Measurements from ENCODE around the gene INHA.

- TF ChIP-seq ZNF70 (CRISPR knock-in tag; IDR thresholded peaks at IDR 0.05) (no peak), TSHZ2 (CRISPR knock-in tag; IDR thresholded peaks at IDR 0.05) (no peak), PPARA (CRISPR knock-in tag; IDR thresholded peaks at IDR 0.05; ENCODE audit: borderline replicate concordance) (no peak)
Observed at GRCh38 chr2:219556413-219556812, 15.7 kb upstream of the INHA start.
